GM12878 (cell line): ENCODE measurements around the gene HOXB1. TPM values are rescaled to one million over a fixed set of nuclear protein-coding genes. Genes with fewer than 3 reads are reported as not detected.

ENCODE experiments used
- ATAC-seq: fragments of 200-7000 bp; cut with Tn5 transposase; 3 replicates; pipeline ENCODE4 v1.9.1; 2020; ENCODE audit warnings: mild to moderate bottlenecking, moderate library complexity
- BruUV-seq: library from RNA; stranded (reverse); fragments of 400-500 nt; replicated peaks from 2 replicates; lab custom pipeline; 2021; lab: Mats Ljungman, UMichigan
- CTCF ChIA-PET: fragments of 300-600 bp; sonication (Branson Sonifier 250); formaldehyde crosslinking; extraction: SDS; loops from one replicate; lab custom pipeline; 2021; ENCODE audit warnings: inconsistent platforms; lab: Yijun Ruan, JAX
- POLR2A ChIA-PET: fragments of 350-600 bp; formaldehyde crosslinking; extraction: SDS; loops from one replicate; lab custom pipeline; 2021; ENCODE audit warnings: inconsistent platforms; lab: Charles Lee
- RAD21 ChIA-PET: fragments of 300-600 bp; sonication (Branson Sonifier 250); formaldehyde crosslinking; loops from one replicate; lab custom pipeline; 2023; ENCODE audit warnings: antibody characterized with exemption; ENCODE audit not compliant: unreplicated experiment; lab: Charles Lee
- SMC1A ChIA-PET: fragments of 300-600 bp; sonication (Branson Sonifier 250); formaldehyde crosslinking; loops from one replicate; lab custom pipeline; 2023; ENCODE audit not compliant: unreplicated experiment, uncharacterized antibody; lab: Charles Lee
- DNase-seq: peaks from one replicate; pipeline ENCODE4 v3.0.0-alpha.2; 2011; ENCODE audit warnings: low read depth, low spot score
- FAIRE-seq: peaks from 3 replicates; lab custom pipeline; 2011; peaks lifted over from hg19 to GRCh38; lab: Jason Lieb, UNC
- H2AFZ ChIP-seq: 2 replicates; pipeline ENCODE4 v1.6.0; 2011; ENCODE audit warnings: low read depth, low read length, control low read depth; ENCODE audit not compliant: control insufficient read depth
- H3K27ac ChIP-seq: 2 replicates; pipeline ENCODE4 v1.5.1; 2011; ENCODE audit warnings: control low read depth; ENCODE audit not compliant: control insufficient read depth, insufficient read depth
- H3K27me3 ChIP-seq, 2 experiments: replicated peaks in 1 of 2; 2 replicates each; pipeline versions ENCODE4 v1.6.0 to v1.6.1; 2011; ENCODE audit warnings: low read length in 1 of 2; ENCODE audit not compliant: control insufficient read depth in 2 of 2, insufficient read depth in 2 of 2
- H3K36me3 ChIP-seq, 2 experiments: 2 replicates each; pipeline ENCODE4 v1.5.1; 2011; ENCODE audit warnings: low read length in 1 of 2; ENCODE audit not compliant: control insufficient read depth in 2 of 2, insufficient read depth in 2 of 2
- H3K4me1 ChIP-seq: 2 replicates; pipeline ENCODE4 v1.6.1; 2011; ENCODE audit warnings: mild to moderate bottlenecking, low read length, moderate library complexity, mixed read lengths; ENCODE audit not compliant: control insufficient read depth, insufficient read depth
- H3K4me2 ChIP-seq: 2 replicates; pipeline ENCODE4 v1.6.0; 2011; ENCODE audit warnings: control low read depth; ENCODE audit not compliant: control insufficient read depth, insufficient read depth
- H3K4me3 ChIP-seq: fragments of 200-600 bp; sonication (generic); 2 replicates; pipeline ENCODE4 v1.5.1; 2016
- H3K79me2 ChIP-seq: 2 replicates; pipeline ENCODE4 v1.6.0; 2011; ENCODE audit warnings: low read length; ENCODE audit not compliant: control insufficient read depth, insufficient read depth
- H3K9ac ChIP-seq: 2 replicates; pipeline ENCODE4 v1.8.0; 2011; ENCODE audit warnings: low read length, control low read depth, mixed read lengths; ENCODE audit not compliant: control insufficient read depth, insufficient read depth
- H3K9me3 ChIP-seq: replicated peaks from 3 replicates; pipeline ENCODE4 v1.5.1; 2011; ENCODE audit warnings: mild to moderate bottlenecking, low read length; ENCODE audit not compliant: control insufficient read depth, insufficient read depth
- H4K20me1 ChIP-seq: 2 replicates; pipeline ENCODE4 v1.6.0; 2011; ENCODE audit not compliant: control insufficient read depth, insufficient read depth
- CBFB ChIP-seq: IDR thresholded peaks from 2 replicates; pipeline ENCODE4 v1.6.1; 2016; ENCODE audit warnings: antibody characterized with exemption, low read depth
- DPF2 ChIP-seq: fragments of 450-650 bp; IDR thresholded peaks from 2 replicates; pipeline ENCODE4 v1.6.1; 2017; ENCODE audit warnings: mild to moderate bottlenecking
- HDGF ChIP-seq: fragments of 450-650 bp; IDR thresholded peaks from 2 replicates; pipeline ENCODE4 v1.6.1; 2016; ENCODE audit warnings: antibody characterized with exemption
- KAT2A ChIP-seq: conservative IDR thresholded peaks from 2 replicates; pipeline ENCODE4 v1.6.1; 2011; ENCODE audit warnings: low read depth, low read length; ENCODE audit not compliant: control insufficient read depth
- RB1 ChIP-seq: fragments of 450-650 bp; formaldehyde crosslinking; IDR thresholded peaks from 2 replicates; pipeline ENCODE4 v1.6.1; 2017; ENCODE audit warnings: mild to moderate bottlenecking, borderline replicate concordance
- SP1 ChIP-seq: IDR thresholded peaks from one replicate; pipeline ENCODE4 v1.6.1; 2011; ENCODE audit warnings: low read depth, low read length
- ZBED1 ChIP-seq: IDR thresholded peaks from 2 replicates; pipeline ENCODE4 v1.6.1; 2016; ENCODE audit warnings: borderline replicate concordance
- WGBS: methylation state at CpG from one replicate; pipeline ENCODE4 v1.1.6; 2016; ENCODE audit warnings: low lambda C conversion rate; ENCODE audit not compliant: insufficient replicate concordance, insufficient coverage; ENCODE audit errors: missing lambda C conversion rate; 5-methylcytosine and 5-hydroxymethylcytosine counted together
- in situ Hi-C: fragments of 300-500 bp; cut with MboI; formaldehyde crosslinking; loops from 9 replicates; pipeline ENCODE4 v1.14.3; 2018; ENCODE audit warnings: mixed read lengths
- intact Hi-C: fragments of 100-400 bp; cut with micrococcal nuclease; formaldehyde crosslinking; loops from one replicate; pipeline ENCODE4 v1.14.2; 2022; ENCODE audit not compliant: unreplicated experiment
- polyA plus RNA-seq, 11 experiments: library from polyadenylated mRNA; depleted of rRNA in 4 of 11; unstranded in 6 of 11; stranded (reverse) in 5 of 11; fragments of >200 nt; fragmentation: Nextera tagmentation in 4 of 11; fragmentation: Illumina TruSeq in 1 of 11; extraction: Ambion mirVana in 4 of 11; extraction: Trizol in 1 of 11; gene quantifications; 1 replicate in 1 of 11; 2 replicates in 10 of 11; pipeline versions ENCODE4 v1.2.1 to v1.2.3, GENCODE V29; 2011 to 2016; ENCODE audit warnings: inconsistent platforms in 2 of 11, missing spikeins in 2 of 11, low read depth in 1 of 11
- total RNA-seq, 4 experiments: library from RNA; depleted of rRNA in 3 of 4; stranded (reverse); fragments of >200 nt in 3 of 4; fragmentation: Illumina TruSeq in 1 of 4; extraction: Trizol in 1 of 4; gene quantifications; 2 replicates each; pipeline versions ENCODE4 v1.2.1 to v1.2.3, GENCODE V29; 2013 to 2021

Gene HOXB1
- total and polyA plus RNA-seq, 10 of the 15 experiments (the other 5 are each of a cell fraction or from before 2014, with no cell fraction given): not detected

DNA sequence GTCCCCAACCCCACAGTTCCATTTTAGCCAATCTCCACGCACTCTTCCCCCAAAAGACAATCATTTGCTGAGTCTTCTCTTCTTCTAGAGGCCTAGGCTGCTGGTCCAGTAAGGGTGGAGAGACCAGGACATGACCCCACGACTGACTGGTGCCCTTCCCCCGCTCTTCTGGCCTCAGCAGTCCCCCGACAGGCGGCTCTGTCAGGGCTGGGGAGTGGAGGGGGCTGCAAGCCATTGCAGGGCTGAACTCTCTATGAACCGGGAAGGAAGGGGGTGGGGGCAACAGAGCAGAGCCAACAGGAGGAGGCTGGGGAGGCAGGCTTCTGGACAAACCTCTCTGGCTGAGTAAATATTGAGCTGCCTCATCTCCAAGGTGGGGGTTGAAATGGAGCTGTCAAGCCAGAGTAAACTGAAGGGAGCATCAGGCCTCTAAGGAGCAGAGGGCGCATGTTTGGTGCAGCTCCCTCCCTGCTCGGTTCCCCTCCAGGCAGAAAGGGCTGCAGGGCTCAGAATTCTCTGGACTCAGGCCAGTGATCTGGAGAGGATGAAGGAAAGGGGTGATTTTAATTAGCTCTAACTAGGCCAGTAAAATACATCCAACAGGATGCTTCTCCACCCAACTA, 8.7 kb downstream of the HOXB1 start (continued):
- no peak for TF ChIP-seq HDGF
- TF ChIP-seq DPF2: no peak
- TF ChIP-seq ZBED1: no peak
- no peak for TF ChIP-seq RB1

DNA sequence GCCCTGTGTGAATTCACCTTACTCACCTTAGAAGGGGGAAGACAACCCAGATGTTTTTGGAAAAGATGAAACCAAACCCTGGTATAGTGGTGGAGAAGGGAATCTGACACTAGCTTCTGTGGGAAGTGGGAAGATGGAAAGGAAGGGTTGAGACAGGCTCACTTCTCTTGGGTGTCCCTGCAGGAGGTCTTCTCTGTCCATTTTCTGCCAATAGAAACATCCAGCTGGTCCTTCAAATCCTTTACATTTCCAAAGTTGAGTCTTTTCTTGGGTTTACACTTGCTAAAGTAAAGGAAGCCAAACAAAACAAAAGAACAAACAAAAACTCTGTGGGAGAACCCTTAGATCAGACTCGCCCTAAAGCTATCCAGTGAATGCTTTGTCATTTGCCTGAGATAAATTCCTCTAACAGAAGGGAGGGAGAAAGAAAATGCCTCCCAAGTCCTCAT, 10.2 kb downstream of the HOXB1 start:
- in situ Hi-C loops (no loop called here), intact Hi-C loops (no loop called here)
- Histone ChIP-seq H2AFZ (no peak overlapping the region), H3K4me2 (no peak overlapping the region), H3K4me3 (no peak overlapping the region), H3K27me3 (0 out of 4 replicates have a peak, but pooled peaks cover 0 to 3% of the 10 kb centered on the region in 2 experiments), H3K36me3 (no peaks in the 10 kb centered on the region), H4K20me1 (no peaks in the 10 kb centered on the region), H3K9me3 (no peaks in the 10 kb centered on the region), H3K27ac (no peak overlapping the region), H3K4me1 (peaks cover 14% of the 10 kb centered on the region), H3K79me2 (no peaks in the 10 kb centered on the region), H3K9ac (no peak overlapping the region)
- FAIRE-seq: no peak
- ChIA-PET CTCF (interaction anchor here (0.8 to 1.2 kb wide), 2 partner anchors 9 to 13 kb away, joined by 3 to 4 read pairs; no protein-coding TSS in a partner anchor), POLR2A (interaction anchor here (0.7 kb wide), 1 partner anchor 139 kb away, joined by 5 read pairs; no protein-coding TSS in a partner anchor), SMC1A (interaction anchor here (0.9 to 1.4 kb wide), 3 partner anchors 15 to 26 kb away, joined by 3 to 4 read pairs (median 3); no protein-coding TSS in a partner anchor), RAD21 (interaction anchor here (0.7 kb wide), 1 partner anchor 29 kb away, joined by 3 read pairs; no protein-coding TSS in a partner anchor)
- no peak for ATAC-seq
- BruUV-seq: no TSS peak
- WGBS: 23% methylated on average over 1 of the region's 1 CpG
- DNase-seq: no peak
- TF ChIP-seq KAT2A: no peak
- TF ChIP-seq CBFB: no peak
- no peak for TF ChIP-seq SP1
